Measurements from ENCODE around the gene MELTF.

The MELTF gene

DNA sequence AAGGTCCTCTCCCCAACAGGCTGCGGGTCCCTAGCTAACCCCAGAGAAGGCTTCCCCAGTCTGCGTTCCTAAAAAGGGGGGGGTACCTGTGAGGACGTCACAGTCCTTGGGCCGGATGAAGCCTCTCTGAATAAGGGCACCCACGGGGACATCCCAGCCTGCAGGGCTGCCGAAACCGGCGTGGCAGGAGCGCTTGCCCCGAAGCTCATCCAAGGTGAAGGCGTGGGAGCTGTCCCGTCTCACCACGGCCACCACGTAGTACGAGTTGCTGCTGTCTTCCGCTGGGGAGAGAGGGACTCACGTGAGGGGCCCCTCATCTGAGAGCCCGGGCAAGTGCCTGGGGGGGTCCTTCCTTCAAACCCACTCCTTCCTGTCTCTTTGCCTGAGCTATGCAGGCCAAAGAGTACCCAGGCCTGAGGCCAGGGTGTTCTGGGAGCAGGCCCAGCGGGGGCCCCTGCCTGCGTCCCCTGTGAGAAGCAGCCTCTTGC lies 20.0 kb downstream of the MELTF start:
- no peak for DNase-seq (ENCODE audit: low spot score)

DNA sequence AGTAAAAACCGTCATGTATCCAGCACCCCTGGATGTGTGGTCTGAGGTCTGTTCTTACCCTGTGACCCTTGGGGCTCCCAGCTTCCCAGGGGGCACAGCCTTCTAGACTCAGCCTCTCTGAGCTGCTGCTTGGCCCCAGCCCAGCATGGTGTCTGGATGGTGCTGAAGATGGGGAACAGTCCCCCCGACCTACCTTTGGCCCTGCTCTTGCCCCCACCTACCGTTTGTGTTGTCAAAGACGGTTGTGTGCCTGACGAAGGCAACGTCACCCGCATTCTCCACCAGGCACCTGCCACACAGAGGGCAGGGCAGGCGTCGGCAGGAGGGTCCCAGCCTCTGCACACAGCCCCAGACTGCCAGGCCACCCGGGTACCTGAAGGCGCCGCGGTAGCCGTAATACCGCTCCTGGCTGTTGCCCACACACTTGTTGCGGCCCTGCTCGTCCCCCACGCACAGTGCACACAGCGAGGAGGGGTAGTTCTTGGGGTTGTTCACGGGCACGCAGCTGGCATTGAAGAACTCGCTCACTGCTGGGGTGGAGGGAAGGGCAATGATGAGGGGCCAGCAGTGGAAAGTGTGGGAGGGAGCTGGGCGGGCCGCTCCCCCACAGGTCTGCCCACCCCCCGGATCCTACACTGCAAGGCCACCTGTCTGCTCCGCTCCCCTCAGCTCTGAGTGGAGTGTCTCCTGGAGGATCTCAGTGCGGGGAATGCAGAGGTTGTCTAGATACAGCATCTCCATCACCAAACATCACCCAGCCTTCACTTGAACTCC lies 21.0 kb downstream of the MELTF start:
- no peak for DNase-seq (ENCODE audit: low spot score)

DNA sequence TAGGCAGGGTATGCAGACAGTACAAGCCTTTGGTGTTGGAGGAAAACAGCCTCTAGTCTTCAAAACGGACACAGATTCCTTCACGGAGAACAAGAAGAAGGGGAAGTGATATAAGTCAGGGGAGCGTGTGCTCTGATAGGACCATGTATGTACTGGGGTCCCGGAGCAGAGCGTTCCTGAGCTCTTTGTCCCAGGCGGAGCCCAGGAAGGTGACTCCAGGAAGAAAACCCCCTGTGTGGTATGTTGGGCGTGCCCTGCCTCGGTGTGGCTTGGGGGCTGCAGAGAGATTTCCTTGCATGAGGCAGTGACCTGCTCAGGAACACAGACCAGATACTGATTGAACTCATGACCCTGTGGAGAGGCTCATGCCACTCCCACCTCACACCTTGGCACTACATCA lies 21.7 kb downstream of the MELTF start:
- DNase-seq (ENCODE audit: low spot score): no peak

DNA sequence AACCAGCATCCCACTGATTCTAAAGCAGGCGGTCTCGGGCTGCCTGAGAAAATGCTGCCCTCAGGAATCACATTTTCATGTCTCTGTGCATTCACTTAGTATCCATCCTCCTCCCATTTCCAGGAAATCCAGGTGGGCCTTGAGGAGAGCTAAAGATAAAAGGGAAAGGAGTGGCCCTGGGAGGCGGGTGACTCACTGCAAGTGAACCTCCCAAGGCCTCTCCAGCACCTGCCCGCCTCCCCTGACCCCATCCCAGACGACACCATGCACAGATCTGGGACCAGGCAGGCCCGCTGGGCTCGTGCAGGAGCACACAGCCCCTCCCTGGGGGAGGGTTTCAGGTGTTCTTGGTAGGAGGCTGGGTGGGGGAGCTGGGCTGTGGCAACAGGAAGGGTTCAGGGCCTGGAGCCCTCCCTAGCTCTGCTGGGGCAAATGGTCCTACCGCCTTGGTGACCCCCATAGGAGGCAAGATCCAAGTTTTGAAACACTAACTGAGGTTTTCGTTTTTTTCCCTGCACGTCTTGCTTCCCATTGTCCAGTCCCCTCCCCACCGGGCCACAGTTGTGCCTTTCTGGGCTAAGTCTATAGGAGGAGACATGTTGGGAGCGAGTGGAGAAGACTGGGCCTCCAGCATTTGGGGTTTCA lies 22.2 kb downstream of the MELTF start:
- no peak for DNase-seq (ENCODE audit: low spot score)

DNA sequence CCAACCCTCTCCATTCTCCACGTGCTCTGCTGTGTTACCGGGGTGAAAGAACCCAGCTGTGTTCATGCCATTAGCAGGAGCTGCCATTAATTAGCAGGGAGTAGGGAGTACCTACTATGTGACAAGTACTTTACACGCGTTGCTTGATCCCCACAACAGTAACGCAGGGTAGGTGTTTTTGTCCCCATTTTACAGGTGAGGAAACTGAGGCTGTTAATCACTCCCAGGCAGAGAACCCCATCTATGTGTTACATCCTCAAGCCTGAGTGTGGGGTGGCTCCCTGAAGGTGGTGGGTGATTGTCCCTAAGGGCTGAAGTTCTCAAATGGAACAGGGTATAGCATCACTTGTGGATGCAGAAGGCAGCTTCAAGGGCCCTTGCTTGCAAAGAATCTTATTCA lies 22.8 kb downstream of the MELTF start:
- no peak for DNase-seq (ENCODE audit: low spot score)

DNA sequence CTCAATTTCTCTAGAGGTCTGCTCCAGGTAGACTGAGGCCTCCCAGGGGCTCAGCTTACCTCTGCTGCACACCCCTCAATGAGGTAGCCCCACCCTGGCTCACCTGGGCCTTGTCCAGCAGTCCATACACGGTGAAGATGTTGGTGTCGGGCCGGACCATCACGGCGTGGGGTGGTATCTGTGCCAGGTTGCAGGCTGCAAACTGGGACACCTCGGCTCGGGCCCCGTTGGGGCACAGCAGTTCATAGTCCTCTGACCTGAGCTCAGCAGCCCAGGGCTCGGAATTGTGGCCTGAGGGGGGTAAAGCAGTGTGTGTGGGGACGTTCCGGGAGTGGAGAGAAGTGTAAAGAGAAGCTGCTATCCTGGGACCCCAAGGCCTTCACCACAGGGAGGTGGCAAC lies 23.2 kb downstream of the MELTF start:
- no peak for DNase-seq (ENCODE audit: low spot score)

DNA sequence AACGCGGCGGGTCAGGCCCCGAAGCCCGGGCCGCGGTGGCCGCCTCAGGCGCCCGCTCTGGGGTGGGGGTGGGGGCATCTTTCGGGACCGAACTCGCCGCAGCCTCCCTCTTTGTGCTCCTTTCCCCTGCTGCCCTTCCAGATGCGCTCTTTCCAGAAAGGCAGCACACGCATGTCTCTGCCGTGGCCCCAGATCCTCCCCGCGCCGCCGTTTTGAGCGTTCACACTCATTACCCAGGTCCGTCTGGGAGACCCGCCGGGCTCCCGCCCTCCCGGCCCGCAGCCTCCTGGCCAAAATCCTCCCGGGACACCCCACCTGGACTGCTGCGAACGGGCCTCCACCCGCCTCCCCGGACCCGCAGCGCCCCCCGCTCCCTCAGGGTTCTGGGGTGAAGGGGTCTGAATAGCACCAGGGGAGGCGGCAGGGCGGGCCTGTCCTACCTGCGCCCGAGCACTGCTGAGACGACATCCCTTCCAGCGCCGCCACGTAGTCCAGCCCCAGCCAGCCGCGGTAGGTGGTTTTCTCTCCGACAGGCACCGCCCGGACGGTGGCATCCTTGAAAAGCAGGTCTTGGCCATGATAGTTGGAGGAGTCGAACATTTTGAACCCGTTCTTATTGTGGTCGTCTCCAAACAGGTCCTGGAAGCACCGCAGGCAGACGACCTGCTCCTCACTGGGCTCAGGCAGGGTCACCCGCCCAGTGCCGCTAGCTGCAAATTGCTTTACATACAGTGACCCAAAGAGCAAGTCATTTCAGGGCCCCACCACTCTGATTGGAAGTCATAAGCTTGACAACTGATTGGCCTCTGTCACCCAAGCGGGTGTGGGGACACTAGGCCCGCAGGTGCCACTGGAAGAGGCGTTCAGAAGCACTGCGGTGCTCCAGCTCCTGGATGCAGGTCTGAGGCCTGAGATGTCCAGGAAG lies 25.9 kb downstream of the MELTF start:
- DNase-seq (ENCODE audit: low spot score): no peak

DNA sequence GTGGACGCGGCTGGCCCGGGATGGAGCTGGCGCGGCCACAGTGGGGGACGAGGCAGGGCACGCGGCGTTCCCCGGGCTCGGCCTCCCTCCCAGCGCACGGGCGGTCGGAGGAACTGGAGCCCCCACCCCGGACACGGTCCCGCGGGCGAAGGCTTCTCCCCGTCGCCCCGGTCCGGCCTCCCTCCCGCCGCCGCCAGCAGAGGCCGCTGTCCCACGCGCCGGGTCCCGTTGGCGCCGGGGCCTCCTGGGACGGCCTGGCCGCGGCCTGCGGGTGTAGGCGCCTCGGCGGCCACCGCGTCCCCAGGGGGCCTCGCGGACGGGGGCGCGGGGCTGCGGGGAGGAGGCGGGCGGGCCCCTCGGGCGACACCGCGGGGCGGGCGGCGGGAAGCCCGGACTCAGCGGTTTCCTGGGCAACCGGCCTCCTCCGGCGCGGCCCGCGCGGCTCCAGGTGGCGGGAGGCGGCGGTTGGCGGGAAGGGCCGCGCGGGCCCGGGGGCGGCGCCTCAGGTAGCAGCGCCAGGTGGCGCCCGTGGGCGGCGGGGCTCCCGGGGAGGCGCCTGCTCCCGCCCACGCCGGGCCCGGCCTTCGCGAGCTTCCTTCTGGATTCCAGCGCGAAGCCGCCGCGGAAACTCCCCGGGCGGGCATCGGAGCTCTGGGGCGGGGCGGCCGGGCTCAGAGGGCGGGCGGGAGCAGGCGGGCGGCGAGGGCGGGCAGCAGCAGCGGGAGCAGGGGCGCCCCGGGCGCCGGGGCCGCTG lies 26.7 kb downstream of the MELTF start:
- DNase-seq (ENCODE audit: low spot score): peak; percentile 93

DNA sequence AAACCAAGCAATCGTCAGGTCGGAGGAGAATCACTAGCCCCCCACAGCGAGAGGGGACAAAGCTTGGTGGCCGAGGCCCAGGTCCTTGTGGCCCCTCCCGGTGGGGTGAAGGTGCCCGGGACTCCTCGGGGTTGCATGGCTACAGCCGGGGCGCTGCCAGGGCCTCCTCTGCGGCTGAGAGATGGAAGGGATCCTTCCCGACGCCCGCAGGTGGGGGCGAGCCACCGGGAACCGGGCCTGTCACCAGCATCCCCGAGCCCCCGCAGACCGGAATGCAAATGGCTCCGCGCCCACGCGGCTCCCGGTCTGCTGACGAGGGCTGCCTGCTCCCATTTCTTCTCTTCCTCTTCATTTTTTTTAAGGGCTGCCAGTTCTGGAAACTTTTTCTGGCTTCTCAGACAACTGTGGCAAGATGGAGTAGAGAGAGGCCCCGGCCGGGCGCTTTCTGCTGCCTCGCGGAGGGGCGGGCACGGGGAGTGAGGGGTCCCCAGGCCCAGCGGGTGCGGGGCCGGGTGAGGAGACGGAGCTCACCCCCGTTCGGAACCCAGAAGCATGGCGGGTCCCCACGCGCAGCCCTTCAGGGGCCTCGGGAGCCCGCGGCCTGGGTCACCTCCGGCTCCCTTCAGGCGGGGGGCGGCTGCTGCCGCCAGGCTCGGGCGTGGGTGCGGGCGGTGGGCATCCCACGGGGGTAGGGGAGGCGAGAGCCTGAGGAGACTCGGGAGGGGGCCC lies 27.5 kb downstream of the MELTF start:
- no peak for DNase-seq (ENCODE audit: low spot score)

DNA sequence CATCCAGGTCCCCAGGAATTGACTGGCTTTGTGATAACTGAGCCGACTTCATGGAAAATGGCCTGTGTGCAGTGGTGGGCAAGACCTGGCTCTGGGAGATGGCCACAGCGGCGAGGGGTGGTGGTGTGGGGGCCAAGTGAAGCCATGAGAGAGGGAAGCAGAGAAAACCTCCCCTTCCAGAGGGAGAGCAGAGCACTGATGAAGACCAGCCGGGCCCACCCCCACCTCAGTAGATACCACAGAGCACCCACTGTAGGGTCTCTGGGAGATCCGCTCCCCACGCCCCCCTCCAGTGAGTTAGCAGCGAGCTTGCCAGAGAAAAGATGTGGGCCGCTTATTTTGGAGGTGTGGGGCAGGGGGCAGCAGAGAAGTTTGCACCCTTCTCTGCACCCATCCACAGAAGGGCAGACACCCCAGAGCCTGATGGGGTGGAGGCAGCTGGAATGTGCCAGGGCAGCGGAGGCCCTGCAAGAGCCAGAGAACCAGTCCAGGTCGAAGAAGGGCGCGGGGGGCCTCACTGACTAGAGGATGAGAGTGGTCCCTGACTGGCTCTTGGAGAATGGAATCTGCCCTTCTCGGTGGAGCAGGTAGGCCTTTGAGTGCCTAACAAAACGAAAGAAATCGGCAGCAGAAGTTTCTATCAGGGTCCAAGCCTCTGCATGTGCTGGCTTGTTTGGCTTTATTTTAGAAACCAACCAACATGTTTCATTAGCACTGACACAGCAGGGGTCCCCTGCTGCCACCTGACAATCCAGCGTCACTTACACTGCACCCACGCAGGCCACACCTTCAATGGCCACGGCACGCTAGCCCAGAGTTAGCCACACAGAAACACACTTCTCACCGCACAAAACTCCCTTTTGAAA lies 28.3 kb downstream of the MELTF start:
- no peak for DNase-seq (ENCODE audit: low spot score)

DNA sequence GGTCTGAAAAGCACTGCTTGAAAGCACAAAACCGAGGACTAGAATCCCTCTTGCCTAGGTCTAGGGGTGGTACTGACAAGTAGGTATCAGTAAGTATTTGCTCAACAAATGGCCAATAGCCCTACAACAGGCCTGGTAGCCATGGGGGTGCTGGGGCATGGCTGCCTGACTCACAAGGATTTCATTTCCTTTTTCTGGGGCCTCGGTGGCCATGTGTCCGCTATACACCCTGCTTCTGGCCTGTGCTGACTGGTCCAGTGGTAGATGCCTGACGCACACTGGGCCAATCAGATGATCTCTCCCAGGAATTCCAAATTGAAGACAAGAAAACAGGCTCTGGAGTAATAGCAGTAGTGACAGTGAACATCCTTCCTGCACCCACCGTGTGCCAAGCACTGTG lies 29.4 kb downstream of the MELTF start:
- no peak for DNase-seq (ENCODE audit: low spot score)

DNA sequence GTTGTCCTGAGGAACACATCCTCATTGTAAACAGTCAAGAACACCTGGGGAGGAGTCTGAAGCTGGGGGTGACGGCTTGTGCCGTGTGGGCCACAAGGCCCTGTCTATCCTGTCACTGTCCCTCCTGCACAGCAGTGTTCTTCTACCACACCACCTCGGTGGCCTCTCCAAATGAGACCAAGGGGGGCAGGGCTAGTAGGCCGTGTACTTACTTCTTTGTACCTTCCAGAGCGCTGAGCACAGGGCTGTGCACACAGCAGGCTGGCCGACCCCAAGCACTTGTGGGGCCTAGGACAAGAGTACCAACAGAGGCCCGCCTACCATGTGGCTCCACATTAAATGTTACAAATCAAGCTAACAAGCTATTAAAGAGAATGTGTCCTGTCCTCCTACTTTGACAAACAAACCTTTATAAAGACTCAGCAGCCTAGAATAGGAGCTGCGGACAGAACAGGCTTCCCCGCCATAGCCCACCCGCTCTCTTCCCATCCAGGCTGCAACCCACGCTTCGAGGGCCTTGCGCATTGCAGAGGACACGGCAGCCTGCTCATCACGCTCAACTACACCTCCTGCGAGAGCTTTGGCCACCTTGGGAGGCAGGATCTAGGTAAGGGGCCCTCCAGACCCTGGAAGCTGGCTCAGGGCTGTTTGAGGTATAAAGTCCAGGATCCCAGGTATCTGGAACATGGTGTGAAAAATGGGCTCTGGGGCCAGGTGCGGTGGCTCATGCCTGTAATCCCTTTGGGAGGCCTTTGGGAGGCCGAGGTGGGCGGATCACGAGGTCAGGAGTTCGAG lies 30.5 kb downstream of the MELTF start:
- DNase-seq (ENCODE audit: low spot score): no peak

DNA sequence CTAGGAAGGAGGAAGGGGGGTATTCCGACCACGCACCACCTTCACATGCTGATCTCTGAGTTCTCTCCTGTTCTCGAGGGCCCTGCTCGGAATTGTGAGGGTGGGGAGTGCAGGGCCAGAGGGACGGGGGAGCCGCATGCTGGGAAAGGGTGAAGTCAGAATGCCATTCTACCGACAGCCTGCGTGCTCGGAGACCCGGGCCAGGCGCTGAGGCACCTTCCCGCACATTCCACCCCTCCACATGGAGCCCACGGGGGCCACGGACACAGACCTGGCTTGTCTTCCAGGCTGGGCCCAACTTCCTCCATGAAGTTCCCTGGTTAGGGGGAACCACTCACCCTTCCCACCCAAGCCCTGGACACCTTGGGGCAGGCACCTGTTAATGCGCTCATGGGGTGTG lies 32.3 kb downstream of the MELTF start:
- no peak for DNase-seq (ENCODE audit: low spot score)

DNA sequence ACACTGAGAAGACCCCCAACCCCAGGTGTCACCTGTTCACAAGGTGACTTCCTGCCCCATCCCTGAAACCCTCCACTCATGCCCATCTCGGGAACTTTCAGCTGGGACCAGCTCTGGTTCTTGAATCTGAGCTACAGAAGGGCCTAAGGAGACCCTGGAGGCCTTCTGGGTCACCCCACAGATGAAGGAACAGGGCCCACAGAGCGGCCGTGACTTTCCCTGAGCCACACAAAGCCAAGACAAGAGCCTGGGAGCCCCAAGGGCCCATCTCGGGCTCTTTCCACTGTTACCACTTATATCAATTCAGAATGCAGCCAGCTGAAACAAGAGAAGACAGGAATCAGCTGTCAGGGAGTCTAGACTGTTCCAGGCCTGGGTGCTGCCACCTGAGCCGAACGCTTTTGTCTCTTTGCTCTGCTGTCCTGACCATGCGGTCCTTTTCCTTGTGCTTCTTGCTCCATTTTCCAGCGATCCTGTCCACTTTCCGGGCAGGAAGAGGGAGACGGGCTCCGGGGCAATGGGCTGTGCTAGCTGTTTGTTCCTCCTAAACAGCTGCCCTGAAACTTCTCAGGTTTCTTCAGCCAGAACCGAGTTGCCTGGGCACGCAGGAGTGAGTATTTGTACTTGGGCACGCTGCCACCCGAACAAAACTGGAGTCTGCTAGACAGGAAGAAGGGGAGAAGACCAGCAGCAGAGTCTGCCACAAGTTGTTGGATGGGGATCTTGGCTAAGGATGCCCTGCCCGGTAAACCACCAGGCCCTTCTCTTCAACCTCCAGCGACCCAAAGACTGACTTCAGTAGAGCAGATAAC lies 33.0 kb downstream of the MELTF start:
- DNase-seq (ENCODE audit: low spot score): no peak

DNA sequence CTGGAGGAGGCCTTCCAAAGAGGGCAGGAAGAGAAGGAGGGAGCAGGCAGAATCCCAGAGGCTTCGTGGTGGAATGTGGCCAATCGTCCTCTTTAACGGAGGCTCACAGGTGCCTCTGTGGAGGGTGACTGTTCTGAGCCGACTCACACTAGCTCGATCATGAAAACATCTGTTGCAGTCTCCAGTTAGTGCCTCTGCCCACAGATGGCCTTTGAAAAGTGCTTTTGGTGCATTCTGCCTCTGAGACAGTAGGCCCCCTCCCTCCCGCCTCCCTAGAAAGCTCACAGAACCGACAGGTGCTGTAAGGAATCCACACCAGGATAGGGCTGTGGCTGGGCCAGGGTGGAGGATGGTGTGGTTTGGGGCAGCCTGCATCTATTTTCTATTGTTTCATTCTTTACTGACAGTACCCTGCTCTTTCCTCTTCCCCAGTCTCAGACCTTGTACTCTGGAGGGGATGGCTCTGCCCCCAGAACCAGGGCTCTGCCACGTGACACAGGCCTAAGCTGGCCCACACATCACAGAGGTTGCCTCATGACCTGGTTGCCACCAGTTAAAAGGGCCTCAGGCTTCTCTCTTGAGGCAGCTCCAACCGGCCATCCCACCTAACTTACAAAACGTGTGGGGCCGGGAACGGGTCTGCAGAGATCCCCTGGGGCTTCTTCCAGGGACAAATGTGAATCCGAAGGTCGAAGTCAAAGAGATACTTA lies 33.8 kb downstream of the MELTF start:
- DNase-seq (ENCODE audit: low spot score): no peak

DNA sequence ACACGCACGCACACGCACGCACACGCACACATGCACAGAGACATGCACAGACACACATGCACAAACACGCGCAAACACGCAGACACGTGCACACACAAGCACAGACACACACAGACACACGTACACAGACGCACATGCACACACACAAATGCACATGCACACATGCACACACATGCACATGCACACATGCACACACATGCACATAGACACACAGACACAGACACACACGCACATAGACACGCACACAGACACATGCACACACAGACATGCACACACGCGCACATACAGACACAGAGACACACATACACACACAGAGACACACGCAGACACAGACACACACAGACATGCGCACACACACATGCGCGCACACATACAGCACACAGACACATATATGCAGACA lies 34.6 kb downstream of the MELTF start:
- no peak for DNase-seq (ENCODE audit: low spot score)

DNA sequence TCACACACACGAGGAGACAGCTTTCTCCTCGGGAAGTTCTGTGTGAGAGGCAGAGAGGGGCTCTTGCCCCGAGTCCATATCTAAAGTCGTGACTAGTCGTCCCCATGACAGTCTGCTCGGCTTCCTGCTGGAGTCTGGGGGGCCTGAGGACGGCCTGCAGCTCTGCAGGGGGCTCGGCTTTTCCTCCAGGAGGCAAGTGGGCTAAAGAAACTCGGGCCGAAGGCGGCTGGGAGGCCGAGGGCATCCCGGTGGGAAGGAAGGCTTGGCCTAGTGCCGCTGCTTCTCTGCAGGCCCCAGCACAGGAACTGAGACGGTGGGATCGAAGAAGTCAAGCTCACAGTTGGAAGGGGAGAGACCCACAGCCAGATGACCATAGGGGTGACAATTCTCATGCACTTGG lies 35.6 kb downstream of the MELTF start:
- DNase-seq (ENCODE audit: low spot score): no peak
